HG02759 (cell line): ENCODE data around the gene RPE.

ENCODE experiments used
- ATAC-seq: cut with Tn5 transposase; IDR thresholded peaks from one replicate; pipeline ENCODE4 v1.9.1; 2021; ENCODE audit warnings: mild to moderate bottlenecking, moderate library complexity; ENCODE audit not compliant: unreplicated experiment

Gene RPE

GRCh38 chr2:210002158-210003157, at the start of gene RPE:
Gene RPE (plus strand): TSS chr2:210002638. CDS start chr2:210002662, 24 bp downstream.
- ATAC-seq = peak; percentile 99

- no peak for ATAC-seq
Observed at GRCh38 chr2:209956271-209956670, 46.2 kb upstream of the RPE start.

- no peak for ATAC-seq
Observed at GRCh38 chr2:209958016-209958415, 44.4 kb upstream of the RPE start.

- ATAC-seq = no peak
Observed at GRCh38 chr2:209960045-209960444, 42.4 kb upstream of the RPE start.

- ATAC-seq = peak; percentile 92
Observed at GRCh38 chr2:209960676-209961630, 41.5 kb upstream of the RPE start.

GRCh38 chr2:209965723-209966122, 36.7 kb upstream of the RPE start:
- ATAC-seq = no peak

- ATAC-seq = no peak
Observed at GRCh38 chr2:209969692-209970091, 32.7 kb upstream of the RPE start.

GRCh38 chr2:209970271-209970670, 32.2 kb upstream of the RPE start:
- no peak for ATAC-seq

- ATAC-seq = no peak
Observed at GRCh38 chr2:209970711-209971110, 31.7 kb upstream of the RPE start.

GRCh38 chr2:209973328-209973727, 29.1 kb upstream of the RPE start:
- ATAC-seq = no peak

GRCh38 chr2:209974576-209974975, 27.9 kb upstream of the RPE start:
- ATAC-seq = no peak

- peak; percentile 75 for ATAC-seq
Observed at GRCh38 chr2:209976698-209977385, 25.6 kb upstream of the RPE start.

GRCh38 chr2:209977386-209978239, 24.8 kb upstream of the RPE start:
- ATAC-seq = peak; percentile 55

- ATAC-seq = no peak
Observed at GRCh38 chr2:209984291-209984690, 18.1 kb upstream of the RPE start.

GRCh38 chr2:209985874-209986273, 16.6 kb upstream of the RPE start:
- no peak for ATAC-seq

- ATAC-seq = no peak
Observed at GRCh38 chr2:209986415-209986814, 16.0 kb upstream of the RPE start.

- peak; percentile 51 for ATAC-seq
Observed at GRCh38 chr2:209988010-209988409, 14.4 kb upstream of the RPE start.

GRCh38 chr2:209990838-209991237, 11.6 kb upstream of the RPE start:
- ATAC-seq = no peak

- no peak for ATAC-seq
Observed at GRCh38 chr2:209993968-209994367, 8.5 kb upstream of the RPE start.

GRCh38 chr2:209998596-209998995, 3.8 kb upstream of the RPE start:
- no peak for ATAC-seq
